H1 (cell line): ENCODE measurements around the gene CSNK2A3. TPM values are rescaled to one million over a fixed set of nuclear protein-coding genes. Genes with fewer than 3 reads are reported as not detected.

ENCODE experiments used
- CTCF ChIA-PET: fragments of 300-600 bp; sonication (Branson Sonifier 250); formaldehyde crosslinking; loops from one replicate; lab custom pipeline; 2021; ENCODE audit not compliant: partially characterized antibody; lab: Charles Lee
- POLR2A ChIA-PET: fragments of 300-600 bp; sonication (Branson Sonifier 250); formaldehyde crosslinking; loops from one replicate; lab custom pipeline; 2021; ENCODE audit warnings: inconsistent platforms; ENCODE audit not compliant: partially characterized antibody; lab: Charles Lee
- DNase-seq, 2 experiments: peaks; one replicate each; pipeline versions ENCODE4 v3.0.0 to v3.0.0-alpha.2; 2010 to 2022; ENCODE audit warnings: low spot score in 2 of 2, low read depth in 1 of 2, mixed read lengths in 1 of 2
- FAIRE-seq: peaks from 2 replicates; lab custom pipeline; 2011; peaks lifted over from hg19 to GRCh38; lab: Jason Lieb, UNC
- H2AFZ ChIP-seq: 2 replicates; pipeline ENCODE4 v1.8.1; 2012; ENCODE audit warnings: low read length, inconsistent platforms
- H2AK5ac ChIP-seq: 2 replicates; pipeline ENCODE4 v1.6.1; 2013; ENCODE audit warnings: low read depth, low read length
- H2BK120ac ChIP-seq: replicated peaks from 2 replicates; pipeline ENCODE3; 2013; ENCODE audit warnings: low read depth, low read length, inconsistent platforms
- H2BK12ac ChIP-seq: 2 replicates; pipeline ENCODE4 v1.6.1; 2013; ENCODE audit warnings: low read depth, low read length
- H2BK15ac ChIP-seq: 2 replicates; pipeline ENCODE4 v1.6.1; 2013; ENCODE audit warnings: low read length
- H2BK20ac ChIP-seq: 2 replicates; pipeline ENCODE4 v1.6.1; 2013; ENCODE audit warnings: low read length
- H2BK5ac ChIP-seq: 2 replicates; pipeline ENCODE4 v1.6.1; 2013; ENCODE audit warnings: low read depth, low read length
- H3K14ac ChIP-seq: 2 replicates; pipeline ENCODE4 v1.6.1; 2013; ENCODE audit warnings: inconsistent platforms; ENCODE audit not compliant: insufficient read length
- H3K18ac ChIP-seq: 2 replicates; pipeline ENCODE4 v1.6.1; 2013; ENCODE audit warnings: low read length; ENCODE audit errors: extremely low read depth
- H3K23ac ChIP-seq: 2 replicates; pipeline ENCODE4 v1.6.1; 2013; ENCODE audit warnings: inconsistent platforms; ENCODE audit not compliant: insufficient read length
- H3K23me2 ChIP-seq: 2 replicates; pipeline ENCODE4 v1.6.1; 2013; ENCODE audit warnings: low read depth, low read length
- H3K27ac ChIP-seq: 2 replicates; pipeline ENCODE4 v1.6.1; 2011; ENCODE audit warnings: low read depth, low read length, inconsistent platforms
- H3K27me3 ChIP-seq, 4 experiments: replicated peaks in 1 of 4; 1 replicate in 1 of 4; 2 replicates in 3 of 4; pipeline versions ENCODE4 v1.6.1 to v1.8.1; 2011 to 2013; ENCODE audit warnings: low read length in 3 of 4, mild to moderate bottlenecking in 3 of 4, inconsistent platforms in 2 of 4, mixed read lengths in 2 of 4, moderate library complexity in 1 of 4; ENCODE audit not compliant: control insufficient read depth in 3 of 4, insufficient read depth in 3 of 4; ENCODE audit errors: extremely low read depth in 1 of 4
- H3K36me3 ChIP-seq, 4 experiments: 2 replicates each; pipeline versions ENCODE4 v1.6.1 to v1.8.1; 2011 to 2013; ENCODE audit warnings: mild to moderate bottlenecking in 4 of 4, low read length in 3 of 4, moderate library complexity in 2 of 4, control low read depth in 1 of 4, inconsistent platforms in 1 of 4; ENCODE audit not compliant: insufficient read depth in 4 of 4, control insufficient read depth in 2 of 4
- H3K4ac ChIP-seq: replicated peaks from 2 replicates; pipeline ENCODE3; 2013; ENCODE audit warnings: low read length, low read depth, mixed read lengths, inconsistent platforms; ENCODE audit not compliant: insufficient read length
- H3K4me1 ChIP-seq, 4 experiments: replicated peaks in 1 of 4; 1 replicate in 1 of 4; 2 replicates in 3 of 4; pipeline versions ENCODE4 v1.6.1 to v1.8.1; 2011 to 2013; ENCODE audit warnings: low read length in 3 of 4, inconsistent platforms in 2 of 4, mixed read lengths in 1 of 4; ENCODE audit not compliant: insufficient read depth in 4 of 4, control insufficient read depth in 3 of 4
- H3K4me2 ChIP-seq, 2 experiments: 2 replicates each; pipeline versions ENCODE4 v1.6.1 to v1.8.1; 2011 to 2013; ENCODE audit warnings: low read depth in 2 of 2, low read length in 2 of 2, control low read depth in 1 of 2, inconsistent platforms in 1 of 2, mild to moderate bottlenecking in 1 of 2; ENCODE audit not compliant: insufficient read depth in 1 of 2
- H3K4me3 ChIP-seq, 4 experiments: fragments of 200-600, 300-600 bp in 1 of 4; sonication (generic), shearing (Covaris generic), sonication (Bioruptor Twin) in 1 of 4; 2 replicates each; pipeline versions ENCODE4 v1.5.1 to v1.8.1; 2011 to 2016; ENCODE audit warnings: low read length in 4 of 4, low read depth in 3 of 4, control low read depth in 2 of 4, inconsistent platforms in 2 of 4, mild to moderate bottlenecking in 2 of 4, mixed read lengths in 1 of 4, moderate library complexity in 1 of 4; ENCODE audit not compliant: insufficient read depth in 2 of 4; ENCODE audit errors: extremely low read depth in 1 of 4
- H3K56ac ChIP-seq: replicated peaks from 2 replicates; pipeline ENCODE3; 2013; ENCODE audit warnings: low read depth, mild to moderate bottlenecking, mixed read lengths, low read length, inconsistent platforms; ENCODE audit not compliant: insufficient read length
- H3K79me1 ChIP-seq: 2 replicates; pipeline ENCODE4 v1.6.1; 2013; ENCODE audit warnings: low read depth, low read length, control low read depth
- H3K79me2 ChIP-seq, 2 experiments: 2 replicates each; pipeline versions ENCODE4 v1.6.1 to v1.8.1; 2012 to 2013; ENCODE audit warnings: low read length in 2 of 2, mild to moderate bottlenecking in 2 of 2, inconsistent platforms in 1 of 2; ENCODE audit not compliant: insufficient read depth in 2 of 2, control insufficient read depth in 1 of 2
- H3K9ac ChIP-seq, 4 experiments: replicated peaks in 1 of 4; 1 replicate in 1 of 4; 2 replicates in 3 of 4; pipeline versions ENCODE4 v1.6.1 to v1.8.1; 2011 to 2013; ENCODE audit warnings: low read depth in 3 of 4, low read length in 3 of 4, control low read depth in 2 of 4, mild to moderate bottlenecking in 2 of 4, moderate library complexity in 2 of 4, inconsistent platforms in 1 of 4; ENCODE audit errors: extremely low read depth in 1 of 4
- H3K9me3 ChIP-seq, 2 experiments: 2 replicates each; pipeline versions ENCODE4 v1.6.1 to v1.8.1; 2012 to 2013; ENCODE audit warnings: mild to moderate bottlenecking in 2 of 2, moderate library complexity in 2 of 2, control low read depth in 1 of 2, inconsistent platforms in 1 of 2, low read depth in 1 of 2, low read length in 1 of 2, mixed read lengths in 1 of 2; ENCODE audit not compliant: insufficient read depth in 2 of 2
- H4K20me1 ChIP-seq, 2 experiments: replicated peaks in 1 of 2; 2 replicates each; pipeline versions ENCODE3 to v1.8.1; 2011 to 2013; ENCODE audit warnings: inconsistent platforms in 2 of 2, low read length in 2 of 2, mild to moderate bottlenecking in 1 of 2; ENCODE audit not compliant: insufficient read depth in 2 of 2, control insufficient read depth in 1 of 2
- H4K5ac ChIP-seq: 2 replicates; pipeline ENCODE4 v1.6.1; 2013; ENCODE audit warnings: low read length, low read depth, mixed read lengths, inconsistent platforms; ENCODE audit not compliant: insufficient read length
- H4K8ac ChIP-seq: 2 replicates; pipeline ENCODE4 v1.8.0; 2013; ENCODE audit warnings: mild to moderate bottlenecking, moderate library complexity, low read length, inconsistent platforms; ENCODE audit not compliant: insufficient read depth; ENCODE audit errors: extremely low read depth
- H4K91ac ChIP-seq: replicated peaks from 2 replicates; pipeline ENCODE3; 2013; ENCODE audit warnings: low read length, mixed read lengths, inconsistent platforms; ENCODE audit not compliant: insufficient read length
- CBX5 ChIP-seq: fragments of 300-800, 300-1000 bp; sonication (generic); IDR thresholded peaks from 2 replicates; pipeline ENCODE4 v1.7.1; 2016; ENCODE audit warnings: antibody characterized with exemption, low read length, low read depth
- CHD1 ChIP-seq: IDR thresholded peaks from 2 replicates; pipeline ENCODE4 v1.6.1; 2012; ENCODE audit warnings: low read depth, low read length, improper control_type of control experiment
- CTCF ChIP-seq, 3 experiments: IDR thresholded peaks; 1 replicate in 2 of 3; 2 replicates in 1 of 3; pipeline versions ENCODE4 v1.5.1 to v1.6.1; 2011; ENCODE audit warnings: low read length in 3 of 3, mild to moderate bottlenecking in 3 of 3, inconsistent platforms in 2 of 3, low read depth in 1 of 3, moderate library complexity in 1 of 3; ENCODE audit not compliant: insufficient read depth in 1 of 3; ENCODE audit errors: control extremely low read depth in 1 of 3
- EP300 ChIP-seq, 2 experiments: IDR thresholded peaks; 1 replicate in 1 of 2; 2 replicates in 1 of 2; pipeline ENCODE4 v1.6.1; 2011 to 2012; ENCODE audit warnings: low read depth in 2 of 2, low read length in 2 of 2, mild to moderate bottlenecking in 2 of 2, borderline replicate concordance in 1 of 2, inconsistent platforms in 1 of 2, moderate library complexity in 1 of 2
- RAD21 ChIP-seq, 2 experiments: IDR thresholded peaks in 1 of 2; conservative IDR thresholded peaks in 1 of 2; 2 replicates each; pipeline ENCODE4 v1.6.1; 2011; ENCODE audit warnings: low read depth in 2 of 2, low read length in 2 of 2, improper control_type of control experiment in 1 of 2, inconsistent platforms in 1 of 2, mild to moderate bottlenecking in 1 of 2, moderate library complexity in 1 of 2
- TBP ChIP-seq: IDR thresholded peaks from 2 replicates; pipeline ENCODE4 v1.6.1; 2011; ENCODE audit warnings: low read depth, low read length, improper control_type of control experiment
- WGBS, 2 experiments: shearing (Covaris generic) in 1 of 2; methylation state at CpG; one replicate each; pipeline versions ENCODE4 v1.1.6 to v1.1.7; 2013 to 2015; ENCODE audit warnings: low lambda C conversion rate in 2 of 2, mixed read lengths in 2 of 2, inconsistent platforms in 1 of 2, low coverage in 1 of 2, missing lambda C conversion rate in 1 of 2; ENCODE audit not compliant: insufficient replicate concordance in 2 of 2, insufficient coverage in 1 of 2, insufficient read length in 1 of 2; ENCODE audit errors: extremely low coverage in 1 of 2, missing lambda C conversion rate in 1 of 2; 5-methylcytosine and 5-hydroxymethylcytosine counted together
- polyA plus RNA-seq, 7 experiments: library from polyadenylated mRNA; depleted of rRNA in 3 of 7; stranded (reverse) in 5 of 7; unstranded in 2 of 7; fragments of >200 nt in 5 of 7; fragments of 200-250 nt in 2 of 7; gene quantifications; 1 replicate in 5 of 7; 2 replicates in 1 of 7; 4 replicates in 1 of 7; pipeline versions ENCODE4 v1.2.1 to v1.2.3, GENCODE V29; 2011 to 2013; ENCODE audit warnings: missing spikeins in 2 of 7, mixed read lengths in 2 of 7
- total RNA-seq: library from RNA; stranded (reverse); fragmentation: NEBNext Ultra II Directional; extraction: Animal tissue kit (Norgen Biotek cat#: 25700); gene quantifications from 2 replicates; pipeline ENCODE4 v1.2.1, GENCODE V29; 2021

Gene CSNK2A3
- total and polyA plus RNA-seq, 2 of the 8 experiments (the other 6 are each of a cell fraction or from before 2014, with no cell fraction given) = 0.69 to 1.0 TPM

- Histone ChIP-seq H3K4ac (no peak overlapping the region), H2BK5ac (no peak overlapping the region), H3K27me3 (no peaks in the 10 kb centered on the region), H2BK20ac (no peak overlapping the region), H3K79me2 (no peaks in the 10 kb centered on the region), H2BK15ac (no peak overlapping the region), H3K27ac (no peak overlapping the region), H3K23me2 (no peaks in the 10 kb centered on the region), H3K4me3 (no peak overlapping the region), H3K14ac (no peak overlapping the region), H4K5ac (no peak overlapping the region), H4K8ac (no peak overlapping the region), H3K9ac (no peak overlapping the region), H3K56ac (no peak overlapping the region), H3K9me3 (no peaks in the 10 kb centered on the region), H3K4me1 (no peaks in the 10 kb centered on the region), H2AFZ (no peak overlapping the region), H3K36me3 (no peaks in the 10 kb centered on the region), H2BK12ac (no peak overlapping the region), H4K20me1 (no peaks in the 10 kb centered on the region), H3K79me1 (no peaks in the 10 kb centered on the region), H2BK120ac (no peak overlapping the region), H4K91ac (no peak overlapping the region), H3K23ac (no peak overlapping the region), H3K18ac (no peak overlapping the region), H2AK5ac (no peak overlapping the region), H3K4me2 (no peak overlapping the region)
- TF ChIP-seq CTCF (IDR thresholded peaks at IDR 0.05; ENCODE audit: control extremely low read depth in 1 of 3, insufficient read depth in 1 of 3, low read depth in 1 of 3, low read length in 3 of 3) (no peak), EP300 (IDR thresholded peaks at IDR 0.05; ENCODE audit: borderline replicate concordance in 1 of 2, low read depth in 2 of 2, low read length in 2 of 2) (no peak), TBP (no peak), CHD1 (no peak), RAD21 (IDR thresholded peaks at IDR 0.05 in 1 of 2, conservative IDR thresholded peaks at IDR 0.05 in 1 of 2; ENCODE audit: low read depth in 2 of 2, low read length in 2 of 2) (no peak), CBX5 (no peak)
- ChIA-PET POLR2A (no interaction called here), CTCF (interaction anchor here (0.6 kb wide), 1 partner anchor 324 kb away, joined by 3 read pairs; no protein-coding TSS in a partner anchor)
- DNase-seq (no peak), FAIRE-seq (no peak)
- 90% methylated on average over 1 of the region's 1 CpG; no CpG with 5 or more reads in 1 of the 2 experiments for WGBS, 2 experiments
Observed at GRCh38 chr11:11349870-11350337, 3.1 kb downstream of the CSNK2A3 start.
